Neural cell (in vitro differentiated cells): ENCODE results near the gene VPS72. TPM values are rescaled to one million over a fixed set of nuclear protein-coding genes. Genes with fewer than 3 reads are reported as not detected.

ENCODE experiments used
- H2AFZ ChIP-seq: fragments of 200-600, 300-800 bp; sonication (generic), shearing (Covaris generic); 2 replicates; pipeline ENCODE4 v1.6.0; 2014; ENCODE audit warnings: low read depth, mild to moderate bottlenecking, antibody characterized with exemption, low read length, moderate library complexity
- H3F3A ChIP-seq: fragments of 200-600 bp; shearing (Covaris generic); 2 replicates; pipeline ENCODE4 v1.6.1; 2016; ENCODE audit warnings: mild to moderate bottlenecking, moderate library complexity, mixed read lengths, antibody characterized with exemption, low read length; ENCODE audit not compliant: insufficient read depth, poor library complexity, severe bottlenecking
- H3K27ac ChIP-seq: fragments of 200-600, 300-800 bp; sonication (generic), shearing (Covaris generic); 2 replicates; pipeline ENCODE4 v1.5.1; 2014; ENCODE audit warnings: mild to moderate bottlenecking, low read length, moderate library complexity
- H3K27me3 ChIP-seq: fragments of 300-800, 200-600 bp; sonication (generic), shearing (Covaris generic); 2 replicates; pipeline ENCODE4 v1.6.0; 2014; ENCODE audit warnings: mild to moderate bottlenecking, low read depth, low read length, moderate library complexity; ENCODE audit not compliant: insufficient read depth
- H3K36me3 ChIP-seq: fragments of 300-800, 200-600 bp; sonication (generic), shearing (Covaris generic); 2 replicates; pipeline ENCODE4 v1.5.1; 2014; ENCODE audit warnings: mild to moderate bottlenecking, antibody characterized with exemption, low read length, moderate library complexity; ENCODE audit not compliant: insufficient read depth
- H3K4me2 ChIP-seq: fragments of 300-800, 200-600 bp; sonication (generic), shearing (Covaris generic); 2 replicates; pipeline ENCODE4 v1.6.0; 2014; ENCODE audit warnings: mild to moderate bottlenecking, low read length
- H3K4me3 ChIP-seq: fragments of 300-800, 200-600 bp; sonication (generic), shearing (Covaris generic); 2 replicates; pipeline ENCODE4 v1.5.1; 2014; ENCODE audit warnings: mild to moderate bottlenecking, low read length, moderate library complexity
- H3K79me2 ChIP-seq: fragments of 200-600 bp; shearing (Covaris generic); replicated peaks from 2 replicates; pipeline ENCODE4 v1.6.0; 2014; ENCODE audit warnings: mild to moderate bottlenecking, low read length, moderate library complexity; ENCODE audit not compliant: insufficient read depth
- H3K9ac ChIP-seq: fragments of 300-800, 200-600 bp; sonication (generic), shearing (Covaris generic); 2 replicates; pipeline ENCODE4 v1.6.1; 2016; ENCODE audit warnings: mild to moderate bottlenecking, low read length, mixed read lengths
- H3K9me2 ChIP-seq: fragments of 200-600 bp; shearing (Covaris generic); 2 replicates; pipeline ENCODE4 v1.6.1; 2016; ENCODE audit warnings: mild to moderate bottlenecking, low read length, mixed read lengths; ENCODE audit not compliant: insufficient read depth
- H3K9me3 ChIP-seq: fragments of 200-600, 300-800 bp; sonication (generic), shearing (Covaris generic); 2 replicates; pipeline ENCODE4 v1.6.1; 2016; ENCODE audit warnings: mild to moderate bottlenecking, mixed run types, low read length, moderate library complexity, mixed read lengths
- H4K20me1 ChIP-seq: fragments of 200-600 bp; shearing (Covaris generic); 2 replicates; pipeline ENCODE4 v1.6.1; 2016; ENCODE audit warnings: mild to moderate bottlenecking, mixed run types; ENCODE audit not compliant: insufficient read depth
- EP300 ChIP-seq: fragments of 450-650 bp; conservative IDR thresholded peaks from 2 replicates; pipeline ENCODE4 v1.6.1; 2014; ENCODE audit warnings: antibody characterized with exemption, mild to moderate bottlenecking, moderate library complexity; ENCODE audit not compliant: poor library complexity, severe bottlenecking
- EZH2 ChIP-seq: fragments of 200-600, 300-800 bp; shearing (Covaris generic), sonication (generic); IDR thresholded peaks from 2 replicates; pipeline ENCODE4 v1.6.1; 2014; ENCODE audit warnings: antibody characterized with exemption, low read length, borderline replicate concordance, mild to moderate bottlenecking; ENCODE audit not compliant: insufficient read depth, poor library complexity, severe bottlenecking
- MXI1 ChIP-seq: fragments of 450-650 bp; conservative IDR thresholded peaks from 2 replicates; pipeline ENCODE4 v1.6.1; 2014; ENCODE audit warnings: antibody characterized with exemption, mild to moderate bottlenecking; ENCODE audit not compliant: poor library complexity, severe bottlenecking
- POLR2AphosphoS5 ChIP-seq: IDR thresholded peaks from 2 replicates; pipeline ENCODE4 v1.6.1; 2012
- RAD21 ChIP-seq: fragments of 450-650 bp; conservative IDR thresholded peaks from 2 replicates; pipeline ENCODE4 v1.6.1; 2014; ENCODE audit warnings: antibody characterized with exemption, mild to moderate bottlenecking, moderate library complexity
- SMC3 ChIP-seq: fragments of 450-650 bp; conservative IDR thresholded peaks from 2 replicates; pipeline ENCODE4 v1.6.1; 2014; ENCODE audit warnings: antibody characterized with exemption, mild to moderate bottlenecking, moderate library complexity; ENCODE audit not compliant: poor library complexity
- TAF1 ChIP-seq: IDR thresholded peaks from 2 replicates; pipeline ENCODE4 v1.6.1; 2012; ENCODE audit warnings: low read depth
- polyA plus RNA-seq: library from polyadenylated mRNA; depleted of rRNA; stranded (reverse); fragments of >200 nt; gene quantifications from 2 replicates; pipeline ENCODE4 v1.2.3, GENCODE V29; 2014
- TF ChIP-seq, protein P1 (sequence below): fragments of 450-650 bp; IDR thresholded peaks from 2 replicates; pipeline ENCODE4 v1.5.1; 2014; ENCODE audit warnings: antibody characterized with exemption, mild to moderate bottlenecking, moderate library complexity; ENCODE audit not compliant: poor library complexity, severe bottlenecking
- TF ChIP-seq, protein P2 (sequence below): IDR thresholded peaks from 2 replicates; pipeline ENCODE4 v1.6.1; 2012; ENCODE audit warnings: borderline replicate concordance

Gene VPS72
- polyA plus RNA-seq, 1 donor from 2014 or later, result 232 TPM

DNA sequence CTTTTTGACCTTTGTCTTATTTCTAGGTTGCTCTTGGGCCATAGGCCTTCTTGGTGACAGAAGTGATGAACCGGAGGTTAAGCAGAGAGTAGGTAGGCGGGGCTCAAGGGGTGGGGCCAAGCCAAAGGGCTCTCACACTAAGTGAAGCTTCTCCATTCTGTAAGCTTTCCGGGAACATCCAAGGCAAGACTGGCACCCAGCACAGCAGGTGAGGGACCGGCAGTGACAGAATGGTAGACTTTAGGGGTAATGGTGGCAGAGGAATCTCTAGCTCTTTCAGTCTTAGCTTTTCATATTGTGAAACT is 33.5 kb downstream of the VPS72 start, which contains the start of gene TNFAIP8L2:
Gene TNFAIP8L2, plus strand, starts transcription at position 135 of the 305 bp plus-strand sequence. CDS start 2,049 bp downstream, outside the sequence.
- no peak within 1 kb of the TSS for H3K9ac ChIP-seq
- no peaks in the 10 kb centered on the region for H3K79me2 ChIP-seq
- no peak within 1 kb of the TSS for H3K4me3 ChIP-seq
- TF ChIP-seq EP300 (no peak), RAD21 (no peak), TAF1 (no peak), SMC3 (no peak), EZH2 (no peak), MXI1 (no peak), POLR2AphosphoS5 (no peak)
- TF ChIP-seq, protein P1, sequence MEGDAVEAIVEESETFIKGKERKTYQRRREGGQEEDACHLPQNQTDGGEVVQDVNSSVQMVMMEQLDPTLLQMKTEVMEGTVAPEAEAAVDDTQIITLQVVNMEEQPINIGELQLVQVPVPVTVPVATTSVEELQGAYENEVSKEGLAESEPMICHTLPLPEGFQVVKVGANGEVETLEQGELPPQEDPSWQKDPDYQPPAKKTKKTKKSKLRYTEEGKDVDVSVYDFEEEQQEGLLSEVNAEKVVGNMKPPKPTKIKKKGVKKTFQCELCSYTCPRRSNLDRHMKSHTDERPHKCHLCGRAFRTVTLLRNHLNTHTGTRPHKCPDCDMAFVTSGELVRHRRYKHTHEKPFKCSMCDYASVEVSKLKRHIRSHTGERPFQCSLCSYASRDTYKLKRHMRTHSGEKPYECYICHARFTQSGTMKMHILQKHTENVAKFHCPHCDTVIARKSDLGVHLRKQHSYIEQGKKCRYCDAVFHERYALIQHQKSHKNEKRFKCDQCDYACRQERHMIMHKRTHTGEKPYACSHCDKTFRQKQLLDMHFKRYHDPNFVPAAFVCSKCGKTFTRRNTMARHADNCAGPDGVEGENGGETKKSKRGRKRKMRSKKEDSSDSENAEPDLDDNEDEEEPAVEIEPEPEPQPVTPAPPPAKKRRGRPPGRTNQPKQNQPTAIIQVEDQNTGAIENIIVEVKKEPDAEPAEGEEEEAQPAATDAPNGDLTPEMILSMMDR, result no peak
- TF ChIP-seq, protein P2, sequence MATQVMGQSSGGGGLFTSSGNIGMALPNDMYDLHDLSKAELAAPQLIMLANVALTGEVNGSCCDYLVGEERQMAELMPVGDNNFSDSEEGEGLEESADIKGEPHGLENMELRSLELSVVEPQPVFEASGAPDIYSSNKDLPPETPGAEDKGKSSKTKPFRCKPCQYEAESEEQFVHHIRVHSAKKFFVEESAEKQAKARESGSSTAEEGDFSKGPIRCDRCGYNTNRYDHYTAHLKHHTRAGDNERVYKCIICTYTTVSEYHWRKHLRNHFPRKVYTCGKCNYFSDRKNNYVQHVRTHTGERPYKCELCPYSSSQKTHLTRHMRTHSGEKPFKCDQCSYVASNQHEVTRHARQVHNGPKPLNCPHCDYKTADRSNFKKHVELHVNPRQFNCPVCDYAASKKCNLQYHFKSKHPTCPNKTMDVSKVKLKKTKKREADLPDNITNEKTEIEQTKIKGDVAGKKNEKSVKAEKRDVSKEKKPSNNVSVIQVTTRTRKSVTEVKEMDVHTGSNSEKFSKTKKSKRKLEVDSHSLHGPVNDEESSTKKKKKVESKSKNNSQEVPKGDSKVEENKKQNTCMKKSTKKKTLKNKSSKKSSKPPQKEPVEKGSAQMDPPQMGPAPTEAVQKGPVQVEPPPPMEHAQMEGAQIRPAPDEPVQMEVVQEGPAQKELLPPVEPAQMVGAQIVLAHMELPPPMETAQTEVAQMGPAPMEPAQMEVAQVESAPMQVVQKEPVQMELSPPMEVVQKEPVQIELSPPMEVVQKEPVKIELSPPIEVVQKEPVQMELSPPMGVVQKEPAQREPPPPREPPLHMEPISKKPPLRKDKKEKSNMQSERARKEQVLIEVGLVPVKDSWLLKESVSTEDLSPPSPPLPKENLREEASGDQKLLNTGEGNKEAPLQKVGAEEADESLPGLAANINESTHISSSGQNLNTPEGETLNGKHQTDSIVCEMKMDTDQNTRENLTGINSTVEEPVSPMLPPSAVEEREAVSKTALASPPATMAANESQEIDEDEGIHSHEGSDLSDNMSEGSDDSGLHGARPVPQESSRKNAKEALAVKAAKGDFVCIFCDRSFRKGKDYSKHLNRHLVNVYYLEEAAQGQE, result no peak
- no peaks in the 10 kb centered on the region for H3K9me2 ChIP-seq
- H3K27ac ChIP-seq, result no peak within 1 kb of the TSS
- H3F3A ChIP-seq, result no peaks in the 10 kb centered on the region
- no peaks in the 10 kb centered on the region for H3K27me3 ChIP-seq
- no peak within 1 kb of the TSS for H2AFZ ChIP-seq
- peaks cover 7% of the 10 kb centered on the region for H3K36me3 ChIP-seq
- H3K9me3 ChIP-seq, result no peaks in the 10 kb centered on the region
- no peak within 1 kb of the TSS for H3K4me2 ChIP-seq
- H4K20me1 ChIP-seq, result no peaks in the 10 kb centered on the region

DNA sequence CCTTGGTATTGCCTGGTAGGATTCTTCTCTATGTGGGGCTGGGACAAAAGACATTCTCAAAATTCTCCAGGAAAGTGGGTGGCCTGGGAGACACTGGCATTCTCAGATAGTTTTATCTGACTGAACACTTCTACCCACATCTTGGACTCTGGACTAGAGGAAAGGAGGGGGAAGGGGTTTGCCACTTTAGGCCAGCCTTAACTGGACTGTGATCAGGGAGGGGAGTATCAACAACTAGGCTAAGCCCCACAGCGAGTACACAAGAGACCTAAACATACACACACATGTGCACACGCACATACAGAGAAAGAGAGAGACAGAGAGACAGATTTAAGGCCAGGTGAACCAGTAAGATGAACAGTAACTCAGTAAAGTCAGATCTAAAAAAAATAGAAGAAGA is 42.3 kb downstream of the VPS72 start:
- H3K9me2 ChIP-seq, result no peaks in the 10 kb centered on the region
- peak overlapping the region; percentile 87 for H3K27ac ChIP-seq
- no peaks in the 10 kb centered on the region for H3K36me3 ChIP-seq
- TF ChIP-seq, protein P1, result no peak
- TF ChIP-seq, protein P2, result no peak
- no peak for TF ChIP-seq POLR2AphosphoS5
- H4K20me1 ChIP-seq, result peaks cover 7% of the 10 kb centered on the region
- peak overlapping the region; percentile 92 for H3K4me2 ChIP-seq
- peak overlapping the region; percentile 100 for H3K4me3 ChIP-seq
- H3F3A ChIP-seq, result no peaks in the 10 kb centered on the region
- H2AFZ ChIP-seq, result no peak overlapping the region
- H3K79me2 ChIP-seq, result peaks cover 38% of the 10 kb centered on the region
- H3K9ac ChIP-seq, result peak overlapping the region; percentile 98
- no peaks in the 10 kb centered on the region for H3K9me3 ChIP-seq
- H3K27me3 ChIP-seq, result no peaks in the 10 kb centered on the region
